ENCODE results near the gene ANAPC16. TPM values are rescaled to one million over a fixed set of nuclear protein-coding genes. Genes with fewer than 3 reads are reported as not detected.

ANAPC16 gene
- total RNA-seq, 1 donor from 2014 or later: 58.5 TPM

DNA sequence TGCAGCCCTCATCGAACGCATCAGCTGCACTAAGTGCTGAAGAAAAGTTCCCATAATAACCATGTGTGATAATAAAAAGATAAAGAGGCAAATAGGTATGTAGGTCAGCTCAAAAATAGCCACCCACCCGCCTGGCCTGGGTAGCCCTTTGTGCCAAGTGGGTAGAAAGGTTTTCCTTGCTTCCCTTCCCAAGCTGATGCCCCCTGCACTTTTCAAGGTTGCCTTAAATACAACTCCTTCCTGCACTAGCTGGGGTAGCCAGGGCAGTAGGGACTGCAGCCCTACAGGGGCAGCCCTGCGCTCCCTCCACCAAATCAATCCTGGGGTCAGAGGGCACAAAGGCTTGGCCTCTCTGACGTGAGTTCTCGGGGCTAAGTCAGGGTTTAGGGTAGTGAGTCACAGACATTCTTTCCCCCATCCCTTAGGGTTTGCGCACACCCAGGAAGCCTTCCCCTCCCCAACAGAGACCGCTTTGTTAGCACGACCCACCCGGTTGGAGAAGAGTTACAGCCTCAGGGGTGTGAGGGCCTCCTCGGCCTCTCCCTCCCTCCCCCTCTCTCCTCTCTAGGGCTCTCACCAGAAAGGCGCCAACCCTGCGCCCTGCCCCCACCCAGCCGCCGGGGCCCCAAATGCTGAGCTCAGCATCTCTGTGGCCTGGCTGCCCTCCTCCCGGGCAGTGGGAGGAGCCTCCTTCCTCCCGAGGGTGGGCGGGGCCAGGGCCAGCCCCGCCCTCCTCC lies 44.6 kb downstream of the ANAPC16 start:
- Histone ChIP-seq H3K9me3 (ENCODE audit: control insufficient read depth in 3 of 3, low read length in 3 of 3) (no peaks in the 10 kb centered on the region), H3K36me3 (ENCODE audit: control insufficient read depth in 3 of 3, insufficient read depth in 3 of 3, low read length in 3 of 3) (no peaks in the 10 kb centered on the region), H3K4me3 (ENCODE audit: low read length in 3 of 3) (peak overlapping the region; percentile 54 to 86 (median 73)), H3K9ac (ENCODE audit: low read depth in 1 of 3, low read length in 3 of 3) (peak overlapping the region; percentile 74 to 84 (median 82)), H3K4me1 (ENCODE audit: control insufficient read depth in 3 of 3, insufficient read depth in 3 of 3, low read length in 3 of 3) (peaks cover 44 to 52% (median 50%) of the 10 kb centered on the region in 3 donors), H3K27me3 (ENCODE audit: control insufficient read depth in 3 of 3, insufficient read depth in 3 of 3, low read length in 3 of 3) (no peaks in the 10 kb centered on the region), H3K27ac (ENCODE audit: low read depth, low read length) (peak overlapping the region; percentile 93)

DNA sequence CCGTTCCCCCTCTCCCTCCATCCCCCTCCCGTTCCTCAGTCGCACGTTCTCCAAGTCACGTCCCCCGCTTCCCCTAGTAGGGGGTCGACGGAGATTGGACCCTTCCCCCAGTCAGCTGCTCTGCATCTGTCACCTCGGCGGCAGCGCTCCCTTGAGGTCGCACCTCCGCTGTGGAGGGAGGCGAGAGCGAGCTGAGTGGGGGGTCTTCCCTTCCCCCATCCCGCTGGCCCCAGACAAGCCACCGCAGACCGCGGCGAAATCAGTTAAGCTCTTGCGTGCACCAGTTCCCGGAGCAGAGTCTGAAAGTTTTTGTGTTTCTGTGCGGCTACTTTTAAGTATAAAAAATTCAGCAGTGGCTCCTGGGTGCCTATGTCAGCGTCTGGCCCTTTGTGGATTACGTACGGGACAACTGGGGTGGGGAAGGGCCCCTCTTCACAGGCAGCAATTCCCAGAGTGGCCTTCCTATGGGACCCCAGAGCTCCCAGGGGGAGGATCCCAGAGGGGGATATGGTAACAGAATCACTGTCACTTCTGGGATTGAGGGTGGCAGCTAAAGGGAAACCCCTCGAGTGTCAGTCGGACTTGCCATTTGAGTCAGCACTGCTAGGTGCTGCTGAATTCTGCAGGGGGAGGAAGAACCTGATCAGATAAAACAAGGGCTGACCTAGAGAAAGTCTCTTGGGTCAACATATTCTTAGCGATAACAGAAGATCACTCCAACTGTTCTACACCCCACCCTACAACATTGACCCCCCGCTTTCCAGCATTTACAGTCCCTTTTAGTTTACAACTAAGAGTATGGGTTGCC lies 45.4 kb downstream of the ANAPC16 start:
- H3K4me1 ChIP-seq (ENCODE audit: control insufficient read depth in 3 of 3, insufficient read depth in 3 of 3, low read length in 3 of 3): peaks cover 36 to 44% (median 44%) of the 10 kb centered on the region in 3 donors
- peak overlapping the region; percentile 93 for H3K27ac ChIP-seq (ENCODE audit: low read depth, low read length)

DNA sequence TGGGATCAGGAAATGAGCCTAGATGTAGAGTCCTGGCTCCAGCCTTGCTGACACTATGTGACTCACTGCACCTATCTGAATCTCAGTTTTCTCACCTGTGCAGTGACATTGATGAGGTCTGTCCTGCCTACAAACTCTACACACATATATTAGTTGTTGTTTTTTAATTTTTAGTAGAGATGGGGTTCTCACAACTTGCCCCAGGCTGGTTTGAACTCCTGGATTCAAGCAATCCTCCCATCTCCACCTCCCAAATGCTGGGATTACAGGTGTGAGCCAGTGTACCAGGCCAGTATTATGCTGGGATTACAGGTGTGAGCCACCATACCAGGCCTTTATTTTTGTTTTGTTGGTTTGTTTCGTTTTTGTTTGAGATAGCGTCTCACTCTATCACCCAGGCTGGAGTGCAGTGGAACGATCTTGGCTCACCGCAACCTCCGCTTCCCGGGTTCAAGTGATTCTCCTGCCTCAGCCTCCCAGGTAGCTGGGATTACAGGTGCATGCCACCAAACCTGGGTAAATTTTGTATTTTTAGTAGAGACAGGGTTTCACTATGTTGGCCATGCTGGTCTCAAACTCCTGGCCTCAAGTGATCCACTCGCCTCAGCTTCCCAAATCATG lies 46.1 kb downstream of the ANAPC16 start:
- no peaks in the 10 kb centered on the region for H3K36me3 ChIP-seq (ENCODE audit: control insufficient read depth in 3 of 3, insufficient read depth in 3 of 3, low read length in 3 of 3)
- H3K27ac ChIP-seq (ENCODE audit: low read depth, low read length): peak overlapping the region; percentile 93
- H3K4me1 ChIP-seq (ENCODE audit: control insufficient read depth in 3 of 3, insufficient read depth in 3 of 3, low read length in 3 of 3): peaks cover 31 to 40% (median 40%) of the 10 kb centered on the region in 3 donors
- H3K27me3 ChIP-seq (ENCODE audit: control insufficient read depth in 3 of 3, insufficient read depth in 3 of 3, low read length in 3 of 3): no peaks in the 10 kb centered on the region
- peak overlapping the region in 1 of 3 donors; percentile 71 for H3K4me3 ChIP-seq (ENCODE audit: low read length in 3 of 3)
- H3K9me3 ChIP-seq (ENCODE audit: control insufficient read depth in 3 of 3, low read length in 3 of 3): no peaks in the 10 kb centered on the region
- H3K9ac ChIP-seq (ENCODE audit: low read depth in 1 of 3, low read length in 3 of 3): peak overlapping the region in 2 of 3 donors; percentile 16 to 87

More for the DNA sequence above, 45.4 kb downstream of the ANAPC16 start:
- no peaks in the 10 kb centered on the region for H3K9me3 ChIP-seq (ENCODE audit: control insufficient read depth in 3 of 3, low read length in 3 of 3)
- no peaks in the 10 kb centered on the region for H3K27me3 ChIP-seq (ENCODE audit: control insufficient read depth in 3 of 3, insufficient read depth in 3 of 3, low read length in 3 of 3)
- peak overlapping the region; percentile 81 to 87 (median 82) for H3K9ac ChIP-seq (ENCODE audit: low read depth in 1 of 3, low read length in 3 of 3)
- H3K36me3 ChIP-seq (ENCODE audit: control insufficient read depth in 3 of 3, insufficient read depth in 3 of 3, low read length in 3 of 3): no peaks in the 10 kb centered on the region
- H3K4me3 ChIP-seq (ENCODE audit: low read length in 3 of 3): peak overlapping the region; percentile 71 to 86 (median 73)

DNA sequence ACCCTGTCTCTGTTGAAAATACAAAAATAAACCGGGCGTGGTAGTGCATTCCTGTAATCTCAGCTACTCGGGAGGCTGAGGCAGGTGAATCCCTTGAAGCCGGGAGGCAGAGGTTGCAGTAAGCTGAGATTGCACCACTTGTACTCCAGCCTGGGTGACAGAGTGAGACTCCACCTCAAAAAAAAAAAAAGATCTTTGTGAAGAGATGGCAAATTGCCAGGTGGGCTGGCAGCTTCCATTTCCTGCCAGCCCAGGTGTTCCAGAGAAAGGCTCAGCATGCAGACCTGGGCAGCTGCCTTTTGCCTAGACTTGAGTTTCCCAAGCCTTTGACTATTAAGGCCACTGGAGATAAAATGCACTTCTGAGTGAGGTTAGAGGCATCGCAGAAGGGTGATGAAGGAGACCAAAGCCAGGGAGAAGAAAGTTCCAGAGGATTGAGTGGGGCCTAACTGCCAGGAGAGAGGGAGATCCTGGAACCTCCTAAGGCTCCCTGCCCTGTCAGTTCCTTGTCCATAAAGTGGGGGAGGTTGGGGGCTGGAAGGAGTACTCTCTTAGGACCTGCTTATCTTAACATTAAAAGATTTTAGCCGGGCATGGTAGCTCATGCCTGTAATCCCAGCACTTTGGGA lies 47.9 kb downstream of the ANAPC16 start:
- no peaks in the 10 kb centered on the region for H3K36me3 ChIP-seq (ENCODE audit: control insufficient read depth in 3 of 3, insufficient read depth in 3 of 3, low read length in 3 of 3)
- no peak overlapping the region for H3K9ac ChIP-seq (ENCODE audit: low read depth in 1 of 3, low read length in 3 of 3)
- no peak overlapping the region for H3K27ac ChIP-seq (ENCODE audit: low read depth, low read length)
- H3K4me3 ChIP-seq (ENCODE audit: low read length in 3 of 3): no peak overlapping the region
- no peaks in the 10 kb centered on the region for H3K9me3 ChIP-seq (ENCODE audit: control insufficient read depth in 3 of 3, low read length in 3 of 3)
- no peaks in the 10 kb centered on the region for H3K27me3 ChIP-seq (ENCODE audit: control insufficient read depth in 3 of 3, insufficient read depth in 3 of 3, low read length in 3 of 3)
- peaks cover 24 to 29% (median 26%) of the 10 kb centered on the region in 3 donors for H3K4me1 ChIP-seq (ENCODE audit: control insufficient read depth in 3 of 3, insufficient read depth in 3 of 3, low read length in 3 of 3)

DNA sequence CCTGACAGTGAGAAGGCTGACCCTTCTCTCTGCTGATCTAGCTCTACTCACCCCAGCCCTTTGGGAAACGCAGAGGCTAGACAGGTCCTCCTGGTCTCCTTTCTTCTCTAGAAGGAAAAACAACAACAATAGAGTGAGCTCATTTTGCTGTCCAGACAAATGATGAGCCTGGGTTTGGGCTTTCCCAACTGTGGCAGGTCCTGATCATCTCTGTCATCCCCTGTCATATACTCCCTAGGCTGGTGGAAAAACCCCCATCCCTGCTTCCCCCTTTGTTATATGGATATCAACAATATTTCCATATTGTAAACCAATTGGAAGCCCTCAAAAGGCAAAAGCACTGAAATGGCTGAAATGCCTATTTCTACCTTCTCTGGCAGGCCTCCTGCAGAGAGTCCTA lies 48.7 kb downstream of the ANAPC16 start:
- Histone ChIP-seq H3K27me3 (ENCODE audit: control insufficient read depth in 3 of 3, insufficient read depth in 3 of 3, low read length in 3 of 3) (no peaks in the 10 kb centered on the region), H3K9me3 (ENCODE audit: control insufficient read depth in 3 of 3, low read length in 3 of 3) (no peaks in the 10 kb centered on the region), H3K27ac (ENCODE audit: low read depth, low read length) (no peak overlapping the region), H3K9ac (ENCODE audit: low read depth in 1 of 3, low read length in 3 of 3) (no peak overlapping the region), H3K4me1 (ENCODE audit: control insufficient read depth in 3 of 3, insufficient read depth in 3 of 3, low read length in 3 of 3) (peaks cover 19 to 22% (median 21%) of the 10 kb centered on the region in 3 donors), H3K4me3 (ENCODE audit: low read length in 3 of 3) (no peak overlapping the region), H3K36me3 (ENCODE audit: control insufficient read depth in 3 of 3, insufficient read depth in 3 of 3, low read length in 3 of 3) (no peaks in the 10 kb centered on the region)

DNA sequence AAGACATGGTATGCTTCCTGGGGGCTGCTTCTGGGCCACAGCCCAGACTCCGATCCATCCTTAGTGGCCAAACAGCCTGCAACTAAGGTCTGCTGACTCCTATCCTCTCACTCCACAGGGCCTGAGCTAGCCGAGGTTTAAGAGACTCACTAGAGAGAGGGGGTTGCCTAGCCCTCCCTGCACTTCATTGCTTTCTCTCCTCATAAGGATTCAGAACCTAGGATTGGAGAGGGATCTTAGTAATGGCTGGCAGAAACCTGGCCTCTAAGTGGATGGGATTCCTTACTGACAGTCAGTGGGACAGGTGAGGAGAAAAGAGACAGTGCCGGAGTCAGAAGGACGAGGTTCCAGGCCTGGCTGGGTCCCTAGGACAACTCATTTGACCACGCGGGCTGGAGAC lies 49.7 kb downstream of the ANAPC16 start:
- Histone ChIP-seq H3K4me3 (ENCODE audit: low read length in 3 of 3) (no peak overlapping the region), H3K9ac (ENCODE audit: low read depth in 1 of 3, low read length in 3 of 3) (no peak overlapping the region), H3K27ac (ENCODE audit: low read depth, low read length) (no peak overlapping the region), H3K4me1 (ENCODE audit: control insufficient read depth in 3 of 3, insufficient read depth in 3 of 3, low read length in 3 of 3) (peaks cover 10 to 12% (median 11%) of the 10 kb centered on the region in 3 donors), H3K36me3 (ENCODE audit: control insufficient read depth in 3 of 3, insufficient read depth in 3 of 3, low read length in 3 of 3) (no peaks in the 10 kb centered on the region), H3K9me3 (ENCODE audit: control insufficient read depth in 3 of 3, low read length in 3 of 3) (no peaks in the 10 kb centered on the region), H3K27me3 (ENCODE audit: control insufficient read depth in 3 of 3, insufficient read depth in 3 of 3, low read length in 3 of 3) (no peaks in the 10 kb centered on the region)

DNA sequence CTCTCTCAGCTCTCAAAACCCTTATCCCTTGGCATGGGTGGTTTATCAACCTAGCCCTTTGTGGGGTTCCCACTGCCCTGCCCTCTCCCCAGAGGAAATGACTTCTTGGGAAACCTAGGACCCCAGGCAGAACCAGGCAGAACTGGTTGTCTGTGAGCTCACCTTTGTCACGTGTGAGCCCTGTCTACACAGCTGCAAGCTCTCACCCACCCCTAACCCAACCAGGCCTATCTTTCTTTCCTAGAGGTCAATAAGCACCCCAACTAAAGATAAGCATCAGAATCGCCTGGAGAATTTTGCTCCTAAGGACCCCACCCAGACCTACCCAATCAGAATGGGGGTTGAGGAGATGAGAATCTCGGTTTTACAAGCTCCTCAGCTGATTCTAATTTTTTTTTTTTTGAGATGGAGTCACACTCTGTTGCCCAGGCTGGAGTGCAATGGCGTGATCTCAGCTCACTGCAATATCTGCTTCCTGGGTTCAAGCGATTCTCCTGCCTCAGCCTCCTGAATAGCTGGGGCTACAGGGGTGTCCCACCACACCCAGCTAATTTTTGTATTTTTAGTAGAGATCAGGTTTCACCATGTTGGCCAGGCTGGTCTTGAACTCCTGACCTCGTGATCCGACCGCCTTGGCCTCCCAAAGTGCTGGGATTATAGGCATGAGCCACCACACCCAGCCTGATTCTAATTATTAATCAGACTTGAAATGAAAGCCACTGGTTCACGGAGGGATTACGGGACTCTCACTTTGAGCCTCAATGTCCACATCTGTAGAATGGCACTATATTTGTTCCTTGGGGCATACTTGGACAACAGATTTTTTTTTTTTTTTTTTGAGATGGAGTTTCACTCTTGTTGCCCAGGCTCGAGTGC lies 50.4 kb downstream of the ANAPC16 start:
- Histone ChIP-seq H3K9me3 (ENCODE audit: control insufficient read depth in 3 of 3, low read length in 3 of 3) (no peaks in the 10 kb centered on the region), H3K4me1 (ENCODE audit: control insufficient read depth in 3 of 3, insufficient read depth in 3 of 3, low read length in 3 of 3) (peaks cover 4 to 9% (median 5%) of the 10 kb centered on the region in 3 donors), H3K36me3 (ENCODE audit: control insufficient read depth in 3 of 3, insufficient read depth in 3 of 3, low read length in 3 of 3) (no peaks in the 10 kb centered on the region), H3K27me3 (ENCODE audit: control insufficient read depth in 3 of 3, insufficient read depth in 3 of 3, low read length in 3 of 3) (no peaks in the 10 kb centered on the region), H3K27ac (ENCODE audit: low read depth, low read length) (no peak overlapping the region), H3K9ac (ENCODE audit: low read depth in 1 of 3, low read length in 3 of 3) (no peak overlapping the region), H3K4me3 (ENCODE audit: low read length in 3 of 3) (no peak overlapping the region)

DNA sequence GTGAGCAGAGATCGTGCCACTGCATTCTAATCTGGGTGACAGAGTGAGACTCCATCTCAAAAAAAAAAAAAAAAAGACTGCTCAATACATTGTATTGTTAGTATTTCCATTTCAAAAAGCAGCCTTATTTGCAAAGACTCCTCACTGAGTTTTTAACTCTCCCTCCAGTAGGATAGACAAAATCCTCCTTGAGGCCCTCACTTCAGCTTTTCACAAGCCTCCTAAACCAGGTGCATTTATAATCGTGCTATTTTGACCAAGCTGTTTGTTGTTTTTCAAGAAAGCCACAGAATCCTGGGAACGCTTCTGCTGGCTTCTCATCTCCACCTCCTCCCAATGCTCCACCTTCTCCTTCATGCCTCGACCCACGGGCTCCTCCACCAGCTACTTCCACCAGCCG lies 51.6 kb downstream of the ANAPC16 start:
- no peaks in the 10 kb centered on the region for H3K9me3 ChIP-seq (ENCODE audit: control insufficient read depth in 3 of 3, low read length in 3 of 3)
- no peak overlapping the region for H3K27ac ChIP-seq (ENCODE audit: low read depth, low read length)
- H3K4me1 ChIP-seq (ENCODE audit: control insufficient read depth in 3 of 3, insufficient read depth in 3 of 3, low read length in 3 of 3): peaks cover 0 to 4% (median 2%) of the 10 kb centered on the region in 3 donors
- H3K4me3 ChIP-seq (ENCODE audit: low read length in 3 of 3): no peak overlapping the region
- no peaks in the 10 kb centered on the region for H3K27me3 ChIP-seq (ENCODE audit: control insufficient read depth in 3 of 3, insufficient read depth in 3 of 3, low read length in 3 of 3)
- H3K9ac ChIP-seq (ENCODE audit: low read depth in 1 of 3, low read length in 3 of 3): no peak overlapping the region
- no peaks in the 10 kb centered on the region for H3K36me3 ChIP-seq (ENCODE audit: control insufficient read depth in 3 of 3, insufficient read depth in 3 of 3, low read length in 3 of 3)

DNA sequence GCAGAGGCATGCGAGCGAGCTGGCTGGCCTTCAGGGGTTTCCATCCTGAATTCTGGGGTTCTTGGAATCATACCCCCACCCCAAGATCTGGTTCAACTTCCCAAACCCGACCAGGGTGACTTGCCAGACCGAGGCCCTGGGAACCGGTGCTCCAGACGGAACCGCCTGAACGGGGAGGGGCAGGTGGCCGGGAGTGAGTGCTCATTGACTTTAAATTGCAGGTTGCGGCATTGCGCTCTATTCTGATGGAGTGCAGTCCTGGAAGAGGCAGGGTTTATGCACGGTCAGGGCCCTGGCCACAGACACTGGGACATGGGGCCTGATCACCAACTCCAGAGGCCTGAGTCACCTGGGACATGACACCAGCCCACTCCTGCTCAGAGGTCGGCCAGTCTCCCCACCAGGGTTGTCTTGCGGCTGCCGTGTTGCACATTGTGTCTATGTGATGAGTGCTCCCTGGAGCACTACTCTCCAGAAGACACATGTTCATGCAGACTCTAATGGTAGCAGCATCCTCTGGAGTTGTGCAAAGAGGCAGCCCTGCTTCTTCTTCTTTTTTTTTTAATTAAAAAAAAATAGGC lies 52.1 kb downstream of the ANAPC16 start:
- no peak overlapping the region for H3K4me3 ChIP-seq (ENCODE audit: low read length in 3 of 3)
- H3K9ac ChIP-seq (ENCODE audit: low read depth in 1 of 3, low read length in 3 of 3): no peak overlapping the region
- H3K27ac ChIP-seq (ENCODE audit: low read depth, low read length): no peak overlapping the region
- peaks cover 5 to 9% (median 7%) of the 10 kb centered on the region in 3 donors for H3K4me1 ChIP-seq (ENCODE audit: control insufficient read depth in 3 of 3, insufficient read depth in 3 of 3, low read length in 3 of 3)
- H3K27me3 ChIP-seq (ENCODE audit: control insufficient read depth in 3 of 3, insufficient read depth in 3 of 3, low read length in 3 of 3): no peaks in the 10 kb centered on the region
- no peaks in the 10 kb centered on the region for H3K9me3 ChIP-seq (ENCODE audit: control insufficient read depth in 3 of 3, low read length in 3 of 3)
- no peaks in the 10 kb centered on the region for H3K36me3 ChIP-seq (ENCODE audit: control insufficient read depth in 3 of 3, insufficient read depth in 3 of 3, low read length in 3 of 3)
